A549 treated with GW870086 at 1 μM for 4 hours (cell line): ENCODE measurements around the gene HLA-DRA. TPM values are rescaled to one million over a fixed set of nuclear protein-coding genes. Genes with fewer than 3 reads are reported as not detected.

ENCODE experiments used
- total RNA-seq: library from RNA; stranded (reverse); fragments of 200-300 nt; extraction: Qiagen RNA extraction; gene quantifications from 5 replicates; pipeline ENCODE4 v1.2.3, GENCODE V29; 2022; ENCODE audit warnings: low read depth

The HLA-DRA gene
- not detected in 5 replicates for total RNA-seq

GRCh38 chr6:32439602-32440214 lies at the start of gene HLA-DRA:
HLA-DRA (plus strand) TSS chr6:32439887; CDS start chr6:32439951, 64 bp downstream.

GRCh38 chr6:32406857-32407256 lies 32.8 kb upstream of the HLA-DRA start, which contains the start of gene BTNL2:
BTNL2 (minus strand) TSS chr6:32407181; CDS start chr6:32407123, 58 bp downstream.

Other genes with a start within 250 kb of the HLA-DRA start
- 10.9 to 18.1 TPM (median 17.2 TPM) in 5 replicates for gene PBX2, start 249.7 kb upstream of the HLA-DRA start, total RNA-seq
- 0.22 to 0.49 TPM (median 0.43 TPM) in 5 replicates for gene GPSM3, start 247.2 kb upstream of the HLA-DRA start, total RNA-seq
- gene NOTCH4, start 215.8 kb upstream of the HLA-DRA start, total RNA-seq = 0.38 to 0.79 TPM (median 0.71 TPM) in 5 replicates
- gene TSBP1, start 68.0 kb upstream of the HLA-DRA start, total RNA-seq = not detected in 5 replicates
- not detected in 5 replicates for gene BTNL2, start 32.7 kb upstream of the HLA-DRA start, total RNA-seq
- gene HLA-DRB5, start 90.4 kb downstream of the HLA-DRA start, total RNA-seq = not detected in 5 replicates
- gene HLA-DRB1, start 150.0 kb downstream of the HLA-DRA start, total RNA-seq = not detected in 5 replicates
- not detected in 5 replicates for gene HLA-DQA1, start 197.5 kb downstream of the HLA-DRA start, total RNA-seq
- gene HLA-DQB1, start 226.8 kb downstream of the HLA-DRA start, total RNA-seq = not detected in 5 replicates